HEK293T (cell line): ENCODE measurements around the gene CCDC169.

Source experiments
- ARNT ChIP-seq: fragments of 450-650 bp; IDR thresholded peaks from 2 replicates; pipeline ENCODE4 v1.6.1; 2017; ENCODE audit warnings: mild to moderate bottlenecking
- BHLHE40 ChIP-seq: fragments of 450-650 bp; IDR thresholded peaks from 2 replicates; pipeline ENCODE4 v1.6.1; 2016; ENCODE audit warnings: mild to moderate bottlenecking, moderate library complexity, borderline replicate concordance
- CTBP1 ChIP-seq: fragments of 450-650 bp; IDR thresholded peaks from 2 replicates; pipeline ENCODE4 v1.6.1; 2016; ENCODE audit warnings: borderline replicate concordance
- ELF4 ChIP-seq: fragments of 450-650 bp; IDR thresholded peaks from 2 replicates; pipeline ENCODE4 v1.6.1; 2017; ENCODE audit warnings: antibody characterized with exemption
- FOXA1 ChIP-seq: fragments of 450-650 bp; IDR thresholded peaks from 2 replicates; pipeline ENCODE4 v1.6.1; 2016; ENCODE audit warnings: mild to moderate bottlenecking
- FOXK2 ChIP-seq: fragments of 450-650 bp; IDR thresholded peaks from 2 replicates; pipeline ENCODE4 v1.6.1; 2016; ENCODE audit warnings: mild to moderate bottlenecking
- HDGF ChIP-seq: fragments of 450-650 bp; IDR thresholded peaks from 2 replicates; pipeline ENCODE4 v1.6.1; 2017; ENCODE audit warnings: antibody characterized with exemption, borderline replicate concordance
- L3MBTL2 ChIP-seq: fragments of 450-650 bp; conservative IDR thresholded peaks from 2 replicates; pipeline ENCODE4 v1.6.1; 2016; ENCODE audit warnings: mild to moderate bottlenecking
- LEF1 ChIP-seq: fragments of 450-650 bp; IDR thresholded peaks from 2 replicates; pipeline ENCODE4 v1.6.1; 2017; ENCODE audit warnings: mild to moderate bottlenecking, borderline replicate concordance
- PKNOX1 ChIP-seq: fragments of 450-650 bp; IDR thresholded peaks from 2 replicates; pipeline ENCODE4 v1.6.1; 2016
- SP1 ChIP-seq: fragments of 450-650 bp; IDR thresholded peaks from 2 replicates; pipeline ENCODE4 v1.6.1; 2017
- SUZ12 ChIP-seq: fragments of 450-650 bp; IDR thresholded peaks from 2 replicates; pipeline ENCODE4 v1.6.1; 2016; ENCODE audit warnings: mild to moderate bottlenecking
- TARDBP ChIP-seq: fragments of 450-650 bp; IDR thresholded peaks from 2 replicates; pipeline ENCODE4 v1.6.1; 2016

GRCh38 chr13:36331280-36331679, 33.7 kb upstream of the CCDC169 start:
- no peak for TF ChIP-seq PKNOX1
- TF ChIP-seq ELF4 = no peak
- TF ChIP-seq LEF1 = no peak
- TF ChIP-seq FOXK2 = no peak
- no peak for TF ChIP-seq SP1
- no peak for TF ChIP-seq L3MBTL2
- TF ChIP-seq CTBP1 = no peak
- TF ChIP-seq BHLHE40 = no peak
- no peak for TF ChIP-seq HDGF
- no peak for TF ChIP-seq TARDBP
- no peak for TF ChIP-seq SUZ12
- TF ChIP-seq FOXA1 = no peak
- TF ChIP-seq ARNT = no peak
